HUES6 (cell line): ENCODE results near the gene CRY1.
"Not testable (repeated sequence)": the region's sequence is repeated elsewhere in the genome, so short reads cannot be mapped to it uniquely, and the experiment has no call there.

Experiments
- H3K27ac ChIP-seq: 2 replicates; pipeline ENCODE4 v1.7.0; 2013; ENCODE audit warnings: low read depth, mild to moderate bottlenecking, low read length, inconsistent platforms
- H3K27me3 ChIP-seq: 2 replicates; pipeline ENCODE4 v1.6.1; 2013; ENCODE audit warnings: low read length; ENCODE audit not compliant: control insufficient read depth, insufficient read depth
- H3K36me3 ChIP-seq: 2 replicates; pipeline ENCODE4 v1.6.1; 2013; ENCODE audit warnings: low read length; ENCODE audit not compliant: control insufficient read depth, insufficient read depth
- H3K4me1 ChIP-seq: 2 replicates; pipeline ENCODE4 v1.6.1; 2013; ENCODE audit warnings: low read length; ENCODE audit not compliant: control insufficient read depth, insufficient read depth
- H3K4me3 ChIP-seq: 2 replicates; pipeline ENCODE4 v1.5.1; 2013; ENCODE audit warnings: low read depth, low read length
- H3K9ac ChIP-seq: one replicate; pipeline ENCODE4 v1.6.1; 2013; ENCODE audit warnings: mild to moderate bottlenecking, low read length
- H3K9me3 ChIP-seq: 2 replicates; pipeline ENCODE4 v1.6.1; 2013; ENCODE audit warnings: low read depth, low read length; ENCODE audit not compliant: control insufficient read depth, insufficient read depth

CRY1 gene

GRCh38 chr12:106999446-106999845 is 93.9 kb downstream of the CRY1 start:
- Histone ChIP-seq H3K36me3 (peaks cover 35% of the 10 kb centered on the region), H3K27me3 (no peaks in the 10 kb centered on the region), H3K9ac (no peak overlapping the region), H3K27ac (no peak overlapping the region), H3K9me3 (no peaks in the 10 kb centered on the region), H3K4me1 (no peaks in the 10 kb centered on the region), H3K4me3 (no peak overlapping the region)

DNA sequence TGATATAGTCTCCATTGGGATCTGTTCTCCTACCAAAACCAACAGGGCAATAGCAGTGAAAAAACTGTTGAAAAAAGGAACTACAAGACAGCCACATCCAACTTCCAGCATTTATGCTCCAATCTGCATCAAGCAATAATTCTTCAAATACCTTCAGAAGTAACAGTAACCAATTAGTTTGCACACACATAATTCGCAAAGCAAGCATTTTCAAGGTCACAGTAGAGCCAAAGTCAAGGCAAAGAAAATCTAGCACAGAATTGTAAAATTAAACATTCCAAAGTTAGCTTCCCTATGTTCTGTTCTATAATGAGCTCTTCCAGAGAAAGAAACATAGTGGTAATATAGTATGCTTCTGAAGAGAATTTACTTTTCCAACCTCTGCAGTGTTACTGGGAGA is 95.4 kb downstream of the CRY1 start:
- Histone ChIP-seq H3K27ac (no peak overlapping the region), H3K9ac (no peak overlapping the region), H3K4me3 (no peak overlapping the region), H3K9me3 (no peaks in the 10 kb centered on the region), H3K4me1 (no peaks in the 10 kb centered on the region), H3K27me3 (no peaks in the 10 kb centered on the region), H3K36me3 (peaks cover 32% of the 10 kb centered on the region)

GRCh38 chr12:106996102-106996501 is 97.2 kb downstream of the CRY1 start:
- not testable (repeated sequence) for H3K4me3 ChIP-seq, H3K27ac ChIP-seq, H3K27me3 ChIP-seq, H3K9ac ChIP-seq, H3K4me1 ChIP-seq, H3K9me3 ChIP-seq
- H3K36me3 ChIP-seq = peaks cover 28% of the 10 kb centered on the region

- Histone ChIP-seq H3K27me3 (no peaks in the 10 kb centered on the region), H3K27ac (no peak overlapping the region), H3K9me3 (no peaks in the 10 kb centered on the region), H3K4me3 (no peak overlapping the region), H3K9ac (no peak overlapping the region), H3K36me3 (peaks cover 27% of the 10 kb centered on the region), H3K4me1 (no peaks in the 10 kb centered on the region)
Measured at GRCh38 chr12:106994579-106995220, 98.6 kb downstream of the CRY1 start.

DNA sequence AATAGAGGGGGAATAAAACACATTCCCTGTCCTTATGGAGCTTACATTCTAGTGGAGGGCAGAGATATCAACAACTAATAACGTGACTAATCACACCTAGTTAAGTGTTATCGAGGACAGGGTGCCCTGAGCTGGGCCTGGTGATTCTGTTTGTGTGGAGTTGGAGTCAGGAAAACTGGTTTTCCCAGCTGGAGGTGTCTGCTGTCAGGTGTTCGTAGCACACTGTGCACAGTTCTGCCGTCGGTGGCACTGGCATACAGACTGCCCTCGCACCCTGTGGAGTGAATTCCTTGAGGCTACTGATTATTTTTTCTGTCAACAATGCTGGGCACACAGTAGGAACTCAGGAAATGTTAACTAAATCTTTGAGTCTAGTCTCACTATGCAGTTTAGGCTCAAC is 105.5 kb downstream of the CRY1 start:
- Histone ChIP-seq H3K36me3 (peaks cover 16% of the 10 kb centered on the region), H3K9ac (no peak overlapping the region), H3K9me3 (no peaks in the 10 kb centered on the region), H3K27me3 (no peaks in the 10 kb centered on the region), H3K4me3 (peak overlapping the region; percentile 91; the same call in 1 of the 2 replicates), H3K27ac (no peak overlapping the region), H3K4me1 (peaks cover 13% of the 10 kb centered on the region)

GRCh38 chr12:106986625-106987389 is 106.5 kb downstream of the CRY1 start, which contains the start of gene MTERF2:
Gene MTERF2, minus strand, starts transcription at chr12:106987146. Its CDS starts 8,432 bp downstream, at chr12:106978714.
- Histone ChIP-seq H3K27me3 (no peaks in the 10 kb centered on the region), H3K4me1 (peaks cover 13% of the 10 kb centered on the region), H3K36me3 (peaks cover 16% of the 10 kb centered on the region), H3K9ac (peak within 1 kb of the TSS; percentile 87), H3K4me3 (peak within 1 kb of the TSS; percentile 91), H3K27ac (no peak within 1 kb of the TSS; the same call in 1 of the 2 replicates), H3K9me3 (no peaks in the 10 kb centered on the region)

- H3K27ac ChIP-seq = no peak overlapping the region
- peak overlapping the region; percentile 91 for H3K4me3 ChIP-seq
- H3K9me3 ChIP-seq = no peaks in the 10 kb centered on the region
- no peaks in the 10 kb centered on the region for H3K27me3 ChIP-seq
- H3K36me3 ChIP-seq = peaks cover 16% of the 10 kb centered on the region
- H3K9ac ChIP-seq = peak overlapping the region; percentile 87
- H3K4me1 ChIP-seq = peaks cover 13% of the 10 kb centered on the region
Measured at GRCh38 chr12:106986135-106986534, 107.2 kb downstream of the CRY1 start.

DNA sequence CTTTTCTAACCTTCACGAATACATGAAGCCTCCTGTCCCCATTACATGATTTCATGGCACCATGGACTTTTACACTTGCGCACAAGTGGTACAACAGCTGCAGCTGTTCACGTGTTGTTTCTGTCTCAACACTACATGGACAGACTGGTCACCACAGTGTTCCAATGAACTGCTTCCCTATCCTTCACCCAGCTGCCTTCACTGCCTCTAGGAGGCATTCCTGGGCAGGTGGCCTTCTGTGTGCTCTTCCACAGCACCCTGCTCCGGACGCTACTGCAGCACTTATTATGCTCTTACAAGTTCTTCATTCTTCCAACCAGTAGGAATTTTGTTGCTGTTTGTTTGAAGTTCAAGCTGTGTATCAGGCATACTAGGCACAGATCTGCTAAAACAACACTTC is 107.9 kb downstream of the CRY1 start:
- Histone ChIP-seq H3K9me3 (no peaks in the 10 kb centered on the region), H3K4me3 (no peak overlapping the region), H3K4me1 (peaks cover 13% of the 10 kb centered on the region), H3K27me3 (no peaks in the 10 kb centered on the region), H3K9ac (no peak overlapping the region), H3K36me3 (peaks cover 16% of the 10 kb centered on the region), H3K27ac (no peak overlapping the region)

DNA sequence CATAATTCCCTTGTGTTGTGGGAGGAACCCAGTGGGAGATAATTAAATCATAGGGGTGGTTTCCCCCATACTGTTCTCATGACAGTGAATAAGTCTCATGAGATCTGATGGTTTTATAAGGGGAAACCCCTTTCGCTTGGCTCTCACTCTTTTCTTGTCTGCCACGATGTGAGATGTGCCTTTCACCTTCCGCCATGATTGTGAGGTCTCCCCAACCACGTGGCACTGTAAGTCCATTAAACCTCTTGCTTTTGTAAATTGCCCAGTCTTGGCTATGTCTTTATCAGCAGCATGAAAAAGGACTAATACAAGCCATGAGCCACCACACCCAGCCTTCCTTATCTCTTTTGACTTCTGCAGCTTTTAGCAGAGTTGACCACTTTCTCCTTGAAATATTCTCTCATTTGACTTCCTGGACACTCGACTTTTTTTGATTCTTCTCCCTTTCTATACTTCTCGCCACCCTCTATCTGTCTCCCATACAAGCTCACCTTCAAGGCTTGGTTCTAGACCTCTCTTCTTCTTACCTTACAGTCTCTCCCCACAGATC is 108.7 kb downstream of the CRY1 start:
- H3K4me1 ChIP-seq = peaks cover 13% of the 10 kb centered on the region
- no peak overlapping the region for H3K27ac ChIP-seq
- H3K27me3 ChIP-seq = no peaks in the 10 kb centered on the region
- no peak overlapping the region for H3K9ac ChIP-seq
- H3K4me3 ChIP-seq = no peak overlapping the region
- peaks cover 16% of the 10 kb centered on the region for H3K36me3 ChIP-seq
- no peaks in the 10 kb centered on the region for H3K9me3 ChIP-seq

GRCh38 chr12:106982229-106982628 is 111.1 kb downstream of the CRY1 start:
- Histone ChIP-seq H3K27ac (no peak overlapping the region), H3K9ac (no peak overlapping the region), H3K4me1 (peaks cover 3% of the 10 kb centered on the region; the same call in 1 of the 2 replicates), H3K9me3 (no peaks in the 10 kb centered on the region), H3K4me3 (no peak overlapping the region), H3K36me3 (peaks cover 16% of the 10 kb centered on the region), H3K27me3 (no peaks in the 10 kb centered on the region)

DNA sequence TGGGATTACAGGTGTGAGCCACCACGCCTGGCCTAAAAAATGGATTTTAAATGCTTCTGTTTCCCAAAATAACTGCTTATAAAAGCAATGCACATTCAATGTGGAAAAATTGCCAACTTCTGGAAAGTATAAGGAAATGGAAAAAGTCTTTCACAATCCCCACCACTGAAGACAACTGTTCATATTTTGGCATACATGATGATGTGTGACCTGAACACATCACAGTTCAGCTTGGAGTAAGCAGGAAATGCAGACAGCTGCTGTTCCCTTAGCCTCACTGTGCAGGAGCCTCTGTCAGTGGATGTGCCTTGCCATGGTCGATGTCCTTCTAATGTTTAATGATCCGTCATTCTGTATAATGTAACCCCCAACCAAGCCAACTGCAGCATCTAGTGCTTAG is 111.6 kb downstream of the CRY1 start:
- H3K9me3 ChIP-seq = no peaks in the 10 kb centered on the region
- no peaks in the 10 kb centered on the region for H3K27me3 ChIP-seq
- H3K27ac ChIP-seq = no peak overlapping the region
- no peak overlapping the region for H3K9ac ChIP-seq
- H3K4me1 ChIP-seq = peaks cover 3% of the 10 kb centered on the region; the same call in 1 of the 2 replicates
- H3K36me3 ChIP-seq = peaks cover 16% of the 10 kb centered on the region
- no peak overlapping the region for H3K4me3 ChIP-seq
